PC-3 (cell line): ENCODE results near the gene GPRIN1.

Experiments
- CTCF ChIP-seq: fragments of 300-600 bp; sonication (generic); conservative IDR thresholded peaks from 2 replicates; pipeline ENCODE4 v1.5.1; 2017; ENCODE audit warnings: antibody characterized with exemption, low read depth, mild to moderate bottlenecking, low read length
- EZH2 ChIP-seq: fragments of 300-600 bp; sonication (generic); IDR thresholded peaks from one replicate; pipeline ENCODE4 v1.6.1; 2017; ENCODE audit warnings: antibody characterized with exemption, mild to moderate bottlenecking, low read length; ENCODE audit not compliant: unreplicated experiment
- EZH2phosphoT487 ChIP-seq: fragments of 300-600 bp; sonication (generic); IDR thresholded peaks from 2 replicates; pipeline ENCODE4 v1.6.1; 2018; ENCODE audit warnings: mild to moderate bottlenecking, antibody characterized with exemption, low read length, borderline replicate concordance

GRCh38 chr5:176639981-176640380, 30.0 kb upstream of the GPRIN1 start:
- TF ChIP-seq CTCF = no peak
- TF ChIP-seq EZH2 = no peak
- TF ChIP-seq EZH2phosphoT487 = no peak
